Omental fat pad (tissue), 4 donors: Measurements from ENCODE around the gene REST. TPM values are rescaled to one million over a fixed set of nuclear protein-coding genes. Genes with fewer than 3 reads are reported as not detected.

Source experiments
- ATAC-seq: fragments of 150-250 bp; one replicate; pipeline ENCODE4 v1.9.1; 2016; ENCODE audit warnings: mild to moderate bottlenecking, moderate library complexity; ENCODE audit not compliant: low FRiP score
- DNase-seq: peaks from one replicate; pipeline ENCODE4 v3.0.0-alpha.2; 2019; ENCODE audit warnings: low spot score
- CTCF ChIP-seq, 3 donors: fragments of 450-650 bp; IDR thresholded peaks; one replicate each; pipeline ENCODE4 v1.5.1; 2016 to 2017; ENCODE audit warnings: antibody characterized with exemption in 3 of 3, mild to moderate bottlenecking in 3 of 3, moderate library complexity in 2 of 3
- total RNA-seq, 4 donors: library from RNA; depleted of rRNA; stranded (reverse); fragments of >200 nt; gene quantifications; one replicate each; pipeline ENCODE4 v1.1.0, GENCODE V29; 2016

REST gene
- total RNA-seq, 4 donors from 2014 or later, result 20.7 to 35.5 (median 29.0) TPM

DNA sequence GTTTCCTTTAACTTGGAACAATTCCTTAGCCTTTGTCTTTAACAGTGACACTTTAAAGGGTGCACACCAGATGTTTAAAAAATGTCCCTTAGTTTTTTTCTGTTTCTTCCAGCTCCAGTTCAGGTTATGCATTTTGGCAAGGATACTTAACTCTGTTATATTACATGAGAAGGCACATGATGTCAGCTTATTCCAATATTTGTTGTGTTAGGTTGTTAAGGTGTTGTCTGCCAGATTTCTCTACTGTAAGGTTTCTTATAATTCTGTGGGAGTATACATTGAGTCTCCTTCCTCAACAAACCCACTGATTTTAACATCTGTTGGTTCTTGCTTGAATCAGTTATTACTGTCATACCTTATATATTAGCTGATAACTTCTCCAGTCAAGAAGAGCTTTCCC is 33.3 kb downstream of the REST start:
- no peak for TF ChIP-seq CTCF (IDR thresholded peaks at IDR 0.05)
- ATAC-seq, result no peak
- no peak for DNase-seq

- no peak for ATAC-seq
- TF ChIP-seq CTCF (IDR thresholded peaks at IDR 0.05), result no peak
- no peak for DNase-seq
Observed at GRCh38 chr4:56941403-56941802, 33.7 kb downstream of the REST start.

- ATAC-seq (no peak), DNase-seq (no peak)
- TF ChIP-seq CTCF (IDR thresholded peaks at IDR 0.05), result no peak
Observed at GRCh38 chr4:56953680-56954520, 46.2 kb downstream of the REST start.

DNA sequence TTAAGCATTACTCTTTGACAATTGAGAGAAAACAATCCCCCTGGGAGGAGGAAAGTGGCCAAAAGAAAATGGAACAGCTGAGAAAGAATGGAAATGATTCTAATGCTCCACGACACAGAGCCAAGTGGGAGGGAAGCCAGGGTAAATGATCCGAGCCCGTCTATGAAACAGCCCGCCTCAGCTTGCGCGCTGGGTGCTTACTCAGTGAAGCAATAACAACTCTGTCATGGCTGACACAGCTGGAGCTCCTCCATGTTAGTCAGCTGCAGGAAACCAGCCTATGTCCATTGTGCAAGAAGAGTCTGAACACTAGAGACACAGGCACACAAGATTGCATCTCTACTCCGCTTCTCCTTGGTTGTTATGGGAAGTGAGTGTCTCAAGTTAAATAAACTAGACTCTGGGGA is 50.4 kb downstream of the REST start:
- no peak for TF ChIP-seq CTCF (IDR thresholded peaks at IDR 0.05)
- peak; percentile 88 for ATAC-seq
- peak; percentile 38 for DNase-seq

GRCh38 chr4:56959100-56959499 is 51.4 kb downstream of the REST start:
- DNase-seq (no peak), ATAC-seq (no peak)
- TF ChIP-seq CTCF (IDR thresholded peaks at IDR 0.05), result no peak

DNA sequence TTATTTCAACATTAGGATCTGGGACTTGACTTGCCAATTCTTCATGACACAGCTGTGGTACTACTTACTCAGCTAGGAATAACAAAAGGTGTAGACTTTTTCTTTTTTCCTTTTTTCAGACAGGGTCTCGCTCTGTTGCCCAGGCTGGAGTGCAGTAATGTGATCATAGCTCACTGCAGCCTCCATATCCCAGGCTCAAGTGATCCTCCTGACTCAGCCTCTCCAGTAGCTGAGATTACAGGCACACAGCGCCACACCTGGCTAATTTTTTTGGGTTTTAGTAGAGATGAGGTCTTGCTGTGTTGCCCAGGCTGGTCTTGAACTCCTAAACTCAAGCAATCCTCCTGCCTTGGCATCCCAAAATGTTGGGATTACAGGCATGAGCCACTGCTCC is 53.4 kb downstream of the REST start:
- no peak for ATAC-seq
- no peak for TF ChIP-seq CTCF (IDR thresholded peaks at IDR 0.05)
- no peak for DNase-seq

DNA sequence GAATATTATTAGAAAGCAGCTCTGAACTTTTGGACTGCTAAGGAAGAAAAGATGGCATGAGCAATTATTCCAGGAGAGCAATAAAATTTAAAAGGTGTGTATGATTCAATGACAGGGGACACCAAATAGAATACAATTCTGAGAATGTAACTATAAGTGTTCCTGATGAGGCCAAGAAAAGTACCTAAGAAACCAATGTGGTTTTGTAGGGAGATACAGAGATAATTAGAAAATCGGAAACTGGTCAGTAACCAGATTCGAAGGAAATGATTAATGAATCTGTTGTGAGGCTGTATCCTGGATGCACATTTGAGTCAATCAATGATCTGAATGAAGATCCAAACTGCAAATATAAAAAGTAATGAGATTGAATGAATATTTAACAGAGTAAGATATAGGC is 63.7 kb downstream of the REST start:
- ATAC-seq (no peak), DNase-seq (no peak)
- TF ChIP-seq CTCF (IDR thresholded peaks at IDR 0.05), result no peak
